HuH-7 (cell line): Measurements from ENCODE around the gene PRPS2.
A peak's percentile ranks its signal among the peaks of the same experiment; 100 is the strongest.

Source experiments
- DNase-seq: peaks from one replicate; pipeline ENCODE4 v3.0.0; 2011; ENCODE audit warnings: low spot score

Gene PRPS2

DNA sequence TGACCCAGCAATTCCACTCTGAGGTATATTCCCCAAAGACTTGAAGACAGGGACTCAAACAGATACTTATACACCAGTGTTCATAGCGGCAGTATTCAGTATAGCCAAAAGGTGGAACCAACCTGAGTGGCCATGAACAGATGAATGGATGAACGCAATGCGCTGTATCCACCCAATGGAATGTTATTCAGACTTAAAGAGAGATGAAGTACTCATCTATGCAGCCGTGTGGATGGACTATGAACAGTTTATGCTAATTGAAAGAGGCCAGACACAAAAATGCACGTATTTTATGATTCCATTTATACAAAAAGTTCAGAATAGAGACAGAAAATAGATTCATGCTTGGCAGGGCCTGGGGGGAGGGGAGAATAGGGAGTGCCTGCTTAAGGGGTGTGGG, 26.3 kb downstream of the PRPS2 start:
- DNase-seq, result no peak

DNA sequence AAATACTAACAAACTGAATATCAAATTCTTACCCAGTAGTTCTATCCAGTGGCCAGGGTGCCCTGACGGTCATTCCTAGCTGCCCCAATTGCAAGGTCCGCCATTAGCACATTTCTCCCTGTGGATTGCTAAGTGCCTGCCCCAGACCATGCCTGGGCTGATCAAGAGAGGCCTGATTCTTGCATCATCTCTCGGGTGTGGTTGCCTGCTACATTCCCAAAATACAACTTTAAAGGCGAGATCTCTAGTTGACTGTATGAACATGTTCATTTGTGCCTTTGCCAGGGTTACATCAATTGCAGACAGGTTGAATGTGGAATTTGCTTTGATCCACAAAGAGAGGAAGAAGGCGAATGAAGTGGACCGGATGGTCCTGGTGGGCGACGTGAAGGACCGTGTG, 28.0 kb downstream of the PRPS2 start:
- DNase-seq, result no peak

DNA sequence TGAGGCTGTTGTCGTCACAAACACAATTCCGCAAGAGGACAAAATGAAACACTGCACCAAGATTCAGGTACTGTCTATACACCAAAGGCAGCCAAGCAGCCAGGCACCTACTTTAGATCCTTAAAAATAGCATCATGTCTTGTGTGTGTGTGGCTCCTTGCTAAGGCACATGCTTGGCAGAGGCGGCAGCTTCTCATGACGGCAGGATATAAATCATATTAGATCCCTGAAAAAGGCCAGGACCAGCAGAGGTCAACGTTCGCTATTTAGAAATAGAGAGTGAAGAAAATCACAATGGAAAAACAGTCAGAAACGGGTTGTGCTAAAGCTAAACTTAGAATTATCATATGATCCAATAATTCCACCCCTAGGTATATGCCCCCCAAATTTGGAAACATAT, 29.5 kb downstream of the PRPS2 start:
- no peak for DNase-seq

DNA sequence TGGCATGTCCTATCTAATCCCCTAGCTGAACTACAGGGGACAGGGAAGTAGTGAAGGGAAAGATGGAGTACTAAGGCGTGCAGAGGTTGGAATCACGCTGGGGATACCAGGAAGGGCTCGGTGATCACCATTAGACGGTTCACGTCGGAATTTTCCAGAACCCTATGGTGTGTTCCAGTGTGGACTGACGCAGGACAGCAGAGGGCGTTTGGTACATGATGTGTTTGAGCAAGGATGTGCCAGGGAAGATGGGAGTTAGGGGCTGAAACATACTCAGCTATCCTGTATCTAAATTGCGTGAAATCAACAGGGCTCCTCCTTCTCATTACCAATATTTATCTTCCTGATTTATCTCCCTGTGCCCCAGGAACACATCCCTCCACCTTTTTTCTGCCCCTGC, 33.7 kb downstream of the PRPS2 start:
- no peak for DNase-seq

DNA sequence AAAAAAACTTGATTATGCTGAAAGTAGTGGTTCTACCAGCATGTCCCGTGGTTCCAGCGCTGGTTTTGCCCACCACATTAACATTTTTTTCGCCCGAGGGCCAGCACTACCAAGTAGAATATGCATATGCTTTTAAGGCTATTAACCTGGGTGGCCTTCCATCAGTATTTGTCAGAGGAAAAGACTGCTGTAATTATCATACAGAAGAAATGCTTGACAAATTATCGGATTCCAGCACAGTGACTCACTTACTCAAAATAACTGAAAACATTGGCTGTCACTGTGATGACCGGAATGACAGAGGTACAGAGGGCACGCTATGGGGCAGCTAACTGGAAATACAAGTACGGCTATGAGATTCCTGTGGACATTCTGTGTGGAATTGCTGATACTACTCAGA, 34.6 kb downstream of the PRPS2 start:
- no peak for DNase-seq

DNA sequence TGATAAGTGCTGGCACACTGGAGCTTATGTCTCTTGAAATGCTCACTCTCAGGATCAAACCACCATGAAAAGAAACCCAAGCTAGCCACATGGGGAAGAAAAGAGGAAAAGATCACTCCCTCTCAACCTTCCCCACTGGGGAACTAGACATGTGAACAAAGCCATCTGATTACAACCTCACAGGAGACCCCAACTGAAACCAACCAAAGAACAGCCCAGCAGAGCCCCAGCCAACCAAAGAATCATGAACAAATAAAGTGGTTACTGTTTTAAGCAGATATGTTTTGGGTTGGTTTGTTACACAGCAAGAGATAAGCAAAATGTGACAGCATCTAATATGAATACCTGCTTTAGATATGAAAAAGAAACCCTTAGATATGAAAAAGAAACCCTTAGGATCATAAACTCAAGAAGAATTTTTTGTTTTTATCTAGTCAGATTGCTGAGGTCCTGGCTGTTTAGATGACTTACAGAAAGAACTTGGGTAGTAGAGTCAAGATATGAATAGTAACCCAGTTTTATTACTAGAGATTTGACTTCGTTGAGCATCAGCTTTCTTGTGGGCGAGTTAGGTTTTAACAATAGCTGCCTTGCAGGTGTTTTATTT, 52.0 kb downstream of the PRPS2 start:
- no peak for DNase-seq

DNA sequence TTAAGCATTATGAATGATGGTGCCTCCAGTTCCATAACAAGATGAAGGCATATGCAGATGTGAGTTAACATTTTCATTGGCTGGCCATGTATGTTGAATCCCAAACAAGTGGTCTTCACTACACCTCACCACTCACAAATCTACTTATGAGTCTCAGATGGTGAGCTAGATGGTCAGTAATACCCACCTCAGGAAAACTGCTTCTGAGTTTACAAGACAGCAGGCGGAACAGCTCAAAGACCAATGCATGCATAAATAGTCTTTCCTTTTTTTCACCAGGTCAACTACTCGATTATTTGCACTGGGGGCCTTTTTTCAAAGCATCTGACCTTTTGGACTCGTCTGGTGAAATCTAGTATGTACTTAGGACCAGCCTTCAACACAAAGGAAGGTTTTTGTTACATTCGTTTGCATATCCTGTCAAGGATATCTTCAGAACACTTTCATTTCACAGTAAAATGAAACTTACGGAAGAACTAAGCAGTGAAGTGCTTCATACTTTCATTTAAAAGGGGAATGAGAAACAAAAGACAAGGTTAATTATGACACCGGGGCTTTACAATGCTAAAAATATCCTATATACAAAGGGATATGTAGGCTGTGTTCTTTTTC, 52.6 kb downstream of the PRPS2 start:
- peak; percentile 12 for DNase-seq

DNA sequence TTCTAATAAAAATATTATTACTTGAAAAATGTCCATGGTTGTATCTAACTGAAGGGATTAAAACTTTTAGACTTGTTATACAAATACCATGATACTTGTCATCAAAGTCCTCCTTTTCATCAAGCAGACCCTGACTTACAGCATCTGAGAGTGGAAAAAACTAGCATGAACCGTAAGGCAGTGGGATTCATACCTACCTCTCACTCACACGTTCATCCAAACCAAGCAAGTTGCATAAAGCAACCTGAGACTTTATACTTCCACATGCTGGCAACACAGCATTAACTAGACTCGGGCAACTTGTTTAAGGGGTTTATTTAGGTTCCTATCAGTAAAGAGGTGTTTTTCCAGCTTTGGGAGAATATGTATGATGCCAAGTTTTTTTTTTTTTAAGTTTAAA, 53.1 kb downstream of the PRPS2 start:
- peak; percentile 3 for DNase-seq

DNA sequence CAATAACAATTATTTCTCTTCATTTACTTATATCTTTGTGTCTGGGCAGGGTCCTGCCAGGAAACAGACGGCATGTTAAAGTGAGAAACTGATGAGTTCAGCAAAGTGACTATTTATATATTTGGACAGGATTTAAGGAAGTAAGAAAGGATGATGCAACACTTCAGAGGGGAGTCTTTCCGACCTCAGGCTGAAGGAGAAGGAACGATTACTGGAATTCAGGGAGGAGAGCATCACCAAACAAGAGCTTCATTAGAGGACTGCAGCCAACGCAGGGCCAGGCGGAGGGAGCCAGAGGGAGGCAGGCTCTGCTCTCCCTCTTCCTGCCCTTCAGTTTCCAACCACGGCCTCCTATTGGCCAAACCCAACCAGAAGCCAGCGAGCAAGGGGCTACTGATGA, 74.1 kb downstream of the PRPS2 start:
- no peak for DNase-seq

DNA sequence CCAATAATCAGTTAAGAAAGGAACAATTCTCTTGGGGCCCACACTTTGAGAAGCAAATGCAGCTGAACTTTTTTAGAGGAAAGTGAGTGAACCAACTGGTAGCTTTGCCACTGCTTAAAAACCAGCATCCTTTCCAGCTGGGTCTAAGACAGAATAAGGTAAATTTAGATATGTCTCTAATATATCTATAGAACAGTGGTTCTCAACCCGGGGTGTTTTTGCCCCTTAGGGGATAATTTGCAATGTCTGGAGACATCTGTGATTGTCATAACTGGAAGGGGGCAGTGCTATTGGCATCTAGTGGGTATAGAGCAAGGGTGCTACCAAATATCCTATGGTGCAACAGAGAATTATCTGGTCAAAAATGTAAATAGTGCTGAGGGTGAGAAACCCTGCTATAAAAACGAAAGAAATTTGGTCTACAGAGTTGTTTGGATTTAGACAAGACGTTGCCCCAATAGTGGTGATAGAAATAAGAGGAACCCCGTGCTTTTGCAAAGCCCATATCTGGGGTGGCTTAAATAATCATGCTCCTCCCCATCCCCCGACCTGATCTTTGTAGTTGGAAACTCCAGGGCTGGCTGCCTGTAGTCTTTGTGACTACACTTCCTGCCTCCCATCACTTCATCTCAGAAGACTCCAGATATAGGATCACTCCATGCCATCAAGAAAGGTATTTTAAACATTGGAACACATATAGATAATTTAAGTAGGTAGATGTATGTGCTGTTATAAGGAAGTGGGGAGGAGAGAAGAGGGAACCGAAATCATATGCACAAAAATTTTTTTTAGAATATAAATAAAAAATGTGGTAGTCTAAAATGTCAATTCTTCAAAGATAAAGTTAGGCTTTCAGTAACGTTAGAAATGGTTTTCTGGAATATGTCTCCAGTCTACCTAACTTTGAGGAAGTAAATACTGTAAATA, 75.5 kb downstream of the PRPS2 start, which contains the start of gene TLR7:
Gene TLR7 (plus strand): TSS at position 622 of the 927 bp plus-strand sequence. CDS start 507 bp downstream, outside the sequence.
- DNase-seq, result no peak

DNA sequence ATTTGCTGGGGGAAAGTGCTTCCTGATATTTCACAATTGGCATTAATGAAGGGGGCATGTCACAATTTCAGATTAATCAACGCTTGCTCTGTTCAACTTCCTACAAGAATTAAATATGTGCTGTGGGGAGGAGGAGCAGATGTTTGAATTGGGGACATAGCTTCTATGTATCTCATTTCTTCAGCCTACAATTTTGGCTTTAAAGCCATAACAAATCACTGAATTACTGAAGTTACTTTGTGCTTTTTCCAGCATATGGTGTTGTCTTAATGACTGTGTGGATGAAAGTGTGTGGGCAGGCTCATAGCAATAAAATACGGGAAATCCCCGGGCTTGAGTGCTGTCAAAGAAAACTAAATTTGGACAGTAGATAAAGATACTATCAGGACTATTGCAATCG, 76.5 kb downstream of the PRPS2 start:
- DNase-seq, result no peak

DNA sequence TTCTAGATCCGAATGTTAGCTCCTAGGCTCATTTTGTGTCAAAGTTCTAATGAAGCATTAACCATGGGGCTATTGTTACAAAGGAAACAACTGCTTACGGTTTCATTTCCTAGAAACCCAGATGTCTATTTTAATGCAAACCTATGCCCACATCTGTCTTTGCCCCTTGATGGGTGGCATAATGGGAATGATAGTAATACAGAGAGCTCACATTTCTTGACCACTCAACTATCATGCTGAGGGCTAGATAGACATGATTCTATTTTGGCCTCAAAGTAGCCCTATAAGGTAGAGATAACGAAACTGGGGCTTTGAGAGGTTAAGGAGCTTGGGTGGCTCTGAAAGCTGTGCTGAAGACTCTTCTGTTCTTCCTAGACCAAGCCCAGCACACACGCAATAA, 77.5 kb downstream of the PRPS2 start:
- no peak for DNase-seq

DNA sequence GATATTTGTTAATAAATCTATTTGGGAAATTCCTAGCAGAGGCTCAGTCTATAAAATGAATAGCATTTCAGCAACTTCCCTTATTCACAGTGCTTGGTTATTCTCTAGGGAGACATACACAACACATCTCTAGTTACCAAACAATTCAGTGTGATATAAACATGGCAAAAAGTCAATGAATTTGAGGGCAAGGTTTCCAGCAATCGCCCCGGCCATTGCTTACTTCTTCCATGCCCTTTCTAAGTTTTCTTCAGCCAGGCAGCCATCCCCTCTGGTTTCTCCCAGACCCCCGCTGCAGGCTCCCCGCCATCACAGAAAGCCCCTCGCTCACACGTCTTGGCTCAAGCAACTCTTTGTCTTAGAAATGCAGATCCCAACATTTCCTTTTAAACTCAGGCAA, 80.0 kb downstream of the PRPS2 start:
- DNase-seq, result no peak

DNA sequence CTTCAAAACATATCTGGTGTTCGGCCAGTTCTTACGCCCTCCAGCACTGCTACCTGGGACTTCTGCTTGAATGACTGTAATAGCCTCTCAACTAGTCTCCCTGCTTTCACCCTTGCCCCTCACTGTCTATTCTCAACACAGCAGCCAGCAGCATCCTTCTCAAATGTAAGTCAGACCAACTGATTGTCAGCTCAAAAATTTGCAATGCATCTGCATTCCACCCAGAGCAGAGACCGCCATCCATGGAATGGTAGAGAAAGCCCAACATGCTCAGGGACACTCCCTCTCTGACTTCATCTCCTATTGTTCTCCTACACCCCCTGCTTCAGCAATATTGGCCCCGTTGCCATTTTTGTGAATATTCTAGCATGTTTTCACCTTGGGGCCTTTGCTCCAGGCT, 81.5 kb downstream of the PRPS2 start:
- DNase-seq, result no peak
